CD4-positive, alpha-beta T cell treated with Interleukin-2 at 100 ng/mL for 4 hours (primary cell): ENCODE measurements around the gene PTCH2.

ENCODE experiments used
- DNase-seq: peaks from one replicate; pipeline ENCODE4 v3.0.0-alpha.2; 2020; ENCODE audit warnings: low spot score

PTCH2 gene

GRCh38 chr1:44777969-44778635 lies 65.0 kb downstream of the PTCH2 start:
- DNase-seq: no peak

- no peak for DNase-seq
Measured at GRCh38 chr1:44777547-44777946, 65.5 kb downstream of the PTCH2 start.

GRCh38 chr1:44776730-44777068 lies 66.4 kb downstream of the PTCH2 start:
- no peak for DNase-seq

- DNase-seq: peak; percentile 40
Measured at GRCh38 chr1:44775930-44776729, 66.9 kb downstream of the PTCH2 start.

GRCh38 chr1:44775078-44775929 lies 67.7 kb downstream of the PTCH2 start, which contains the start of gene RPS8:
RPS8 (plus strand) TSS chr1:44775540; CDS start chr1:44775597, 57 bp downstream.
- DNase-seq: peak; percentile 92
